GM19240 (cell line): ENCODE results near the gene GRIK1.

Experiments
- DNase-seq: peaks from one replicate; pipeline ENCODE4 v3.0.0; 2011; ENCODE audit warnings: low spot score; ENCODE audit not compliant: insufficient read length

The GRIK1 gene

DNA sequence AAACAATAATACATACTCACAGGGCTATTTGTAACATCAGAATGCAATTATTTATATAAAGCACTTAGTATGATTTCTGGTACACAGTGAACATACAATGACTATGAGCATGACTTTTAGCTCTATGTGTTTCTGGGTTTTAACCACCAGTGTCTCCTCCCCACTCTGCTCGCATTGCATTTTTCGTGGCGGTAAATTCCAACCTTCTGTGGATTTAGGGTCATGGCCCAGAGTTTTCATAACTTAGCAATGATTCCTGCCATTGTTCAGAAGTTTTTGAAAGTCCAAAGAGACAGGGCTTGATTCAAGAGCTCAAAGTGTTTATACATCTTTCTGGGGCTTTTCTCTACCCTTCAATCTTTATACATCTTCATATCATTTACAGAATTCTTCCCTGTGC lies 449.8 kb downstream of the GRIK1 start:
- no peak for DNase-seq

GRCh38 chr21:29487154-29487553 lies 452.6 kb downstream of the GRIK1 start:
- DNase-seq = no peak
